HG02981 (cell line): Measurements from ENCODE around the gene ALK.

Experiments
- ATAC-seq: cut with Tn5 transposase; IDR thresholded peaks from one replicate; pipeline ENCODE4 v1.9.1; 2021; ENCODE audit warnings: mild to moderate bottlenecking, moderate library complexity; ENCODE audit not compliant: unreplicated experiment

The ALK gene

GRCh38 chr2:29426354-29426753 is 495.0 kb downstream of the ALK start:
- no peak for ATAC-seq

GRCh38 chr2:29425866-29426265 is 495.5 kb downstream of the ALK start:
- ATAC-seq, result no peak

- no peak for ATAC-seq
Measured at GRCh38 chr2:29423061-29423666, 498.2 kb downstream of the ALK start.

GRCh38 chr2:29420999-29421782 is 500.2 kb downstream of the ALK start:
- no peak for ATAC-seq

- ATAC-seq, result no peak
Measured at GRCh38 chr2:29420464-29420863, 500.9 kb downstream of the ALK start.

GRCh38 chr2:29417630-29418029 is 503.8 kb downstream of the ALK start:
- ATAC-seq, result no peak

- no peak for ATAC-seq
Measured at GRCh38 chr2:29412197-29412925, 509.0 kb downstream of the ALK start.

- no peak for ATAC-seq
Measured at GRCh38 chr2:29405707-29406106, 515.7 kb downstream of the ALK start.

- no peak for ATAC-seq
Measured at GRCh38 chr2:29405266-29405665, 516.1 kb downstream of the ALK start.

- ATAC-seq, result no peak
Measured at GRCh38 chr2:29401994-29402393, 519.4 kb downstream of the ALK start.

- ATAC-seq, result no peak
Measured at GRCh38 chr2:29400930-29401653, 520.3 kb downstream of the ALK start.

GRCh38 chr2:29398384-29399237 is 522.8 kb downstream of the ALK start:
- ATAC-seq, result no peak

GRCh38 chr2:29397713-29398112 is 523.7 kb downstream of the ALK start:
- no peak for ATAC-seq

- ATAC-seq, result no peak
Measured at GRCh38 chr2:29397039-29397438, 524.3 kb downstream of the ALK start.

GRCh38 chr2:29394981-29395350 is 526.4 kb downstream of the ALK start:
- no peak for ATAC-seq

- no peak for ATAC-seq
Measured at GRCh38 chr2:29394311-29394980, 526.9 kb downstream of the ALK start.

GRCh38 chr2:29393676-29394075 is 527.7 kb downstream of the ALK start:
- ATAC-seq, result no peak

- ATAC-seq, result no peak
Measured at GRCh38 chr2:29392774-29393173, 528.6 kb downstream of the ALK start.

- no peak for ATAC-seq
Measured at GRCh38 chr2:29390136-29390535, 531.2 kb downstream of the ALK start.

- no peak for ATAC-seq
Measured at GRCh38 chr2:29389686-29390085, 531.7 kb downstream of the ALK start.
